Activated CD4-positive, alpha-beta T cell treated with anti-CD3 and anti-CD28 coated beads, Interleukin-2, amount 50 U/mL, for 48 hours (primary cell): Measurements from ENCODE around the gene ZNF724.
"Not testable (repeated sequence)": the region's sequence is repeated elsewhere in the genome, so short reads cannot be mapped to it uniquely, and the experiment has no call there.

Experiments
- DNase-seq, 2 experiments: peaks; one replicate each; pipeline ENCODE4 v3.0.0-alpha.2; 2020

The ZNF724 gene

DNA sequence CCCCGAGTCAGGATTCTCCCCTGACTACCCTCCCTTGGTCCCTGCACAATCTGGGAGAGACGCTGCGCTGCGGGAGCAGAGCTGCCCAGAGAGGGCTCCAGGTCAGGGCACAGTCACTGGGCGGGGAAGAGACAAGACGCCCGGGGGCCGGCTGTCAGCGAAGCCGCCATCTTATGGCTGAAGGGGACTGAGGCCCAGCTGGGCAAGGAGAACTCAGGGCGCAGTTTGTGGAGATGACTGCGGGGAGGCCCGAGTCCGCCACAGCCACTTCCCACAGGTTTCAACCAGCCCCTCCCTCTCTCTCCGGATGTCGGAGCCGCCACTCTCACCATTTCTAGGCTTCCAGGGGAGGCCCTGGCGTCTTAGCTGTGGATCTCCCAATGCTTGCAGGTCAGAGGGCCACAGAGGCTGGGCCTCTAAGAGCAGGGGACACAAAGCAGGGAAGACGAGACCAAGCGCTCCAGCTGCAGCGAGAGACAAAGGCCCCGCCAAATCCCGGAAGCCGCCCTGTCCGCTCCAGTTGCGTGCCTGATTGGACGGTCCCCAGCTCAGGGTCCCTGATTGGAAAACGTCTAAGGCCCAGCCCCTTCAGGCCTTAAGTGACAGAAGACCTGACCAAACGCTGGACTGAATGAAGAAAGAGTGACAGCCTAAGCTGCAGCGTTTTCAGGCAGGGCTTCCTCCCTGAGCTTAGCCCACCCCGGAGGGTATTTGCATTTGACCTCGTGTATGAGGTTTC lies at the start of gene ZNF724:
ZNF724 (minus strand) TSS at position 484 of the 739 bp plus-strand sequence; CDS start at position 332, 152 bp downstream.
- DNase-seq, result peak; percentile 85 to 91

- no peak for DNase-seq
Observed at GRCh38 chr19:23294141-23294540, 43.9 kb upstream of the ZNF724 start.

- DNase-seq, result not testable (repeated sequence)
Observed at GRCh38 chr19:23289966-23290365, 39.8 kb upstream of the ZNF724 start.

- no peak for DNase-seq
Observed at GRCh38 chr19:23287620-23288019, 37.4 kb upstream of the ZNF724 start.

DNA sequence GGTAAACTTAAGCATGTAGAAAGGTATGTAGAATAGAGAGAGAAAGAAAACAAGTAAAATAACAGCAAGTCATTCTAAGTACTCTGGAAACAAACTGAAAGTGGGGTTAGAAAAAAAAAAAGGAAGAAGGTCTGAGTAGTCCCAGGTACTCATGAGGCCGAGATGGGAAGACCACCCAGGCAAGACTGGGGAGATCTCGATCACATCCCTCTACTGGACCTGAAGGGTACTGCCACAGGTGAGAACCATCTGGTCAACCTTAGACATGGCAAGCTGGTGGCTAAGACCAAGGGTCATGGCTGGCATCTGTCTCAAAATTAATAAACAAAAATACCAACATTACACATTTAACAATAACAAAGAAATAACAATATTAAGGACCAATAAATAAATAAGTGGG lies 36.3 kb upstream of the ZNF724 start:
- DNase-seq, result no peak

DNA sequence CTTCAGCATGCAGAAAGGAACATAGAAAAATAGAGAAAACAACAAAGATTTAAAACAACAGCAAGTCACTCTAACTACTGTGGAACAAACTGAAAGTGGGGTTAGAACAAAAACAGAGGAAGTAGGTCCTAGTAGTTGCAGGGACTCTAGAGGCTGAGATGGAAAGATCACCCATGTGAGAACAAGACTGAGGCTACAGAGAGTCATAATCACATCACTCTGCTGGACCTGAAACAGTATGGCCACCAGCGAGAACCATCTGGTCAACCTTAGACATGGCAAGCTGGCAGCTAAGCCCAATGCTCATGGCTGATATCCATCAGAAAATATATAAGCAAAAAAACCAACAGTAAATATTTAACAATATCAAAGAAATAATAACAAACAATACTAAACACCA lies 35.8 kb upstream of the ZNF724 start:
- no peak for DNase-seq

- DNase-seq, result not testable (repeated sequence)
Observed at GRCh38 chr19:23285326-23285725, 35.1 kb upstream of the ZNF724 start.

- DNase-seq, result peak; percentile 65 to 74
Observed at GRCh38 chr19:23283925-23284324, 33.7 kb upstream of the ZNF724 start.

GRCh38 chr19:23281663-23282276 lies 31.6 kb upstream of the ZNF724 start:
- DNase-seq, result no peak

GRCh38 chr19:23278118-23278517 lies 27.9 kb upstream of the ZNF724 start:
- not testable (repeated sequence) for DNase-seq

DNA sequence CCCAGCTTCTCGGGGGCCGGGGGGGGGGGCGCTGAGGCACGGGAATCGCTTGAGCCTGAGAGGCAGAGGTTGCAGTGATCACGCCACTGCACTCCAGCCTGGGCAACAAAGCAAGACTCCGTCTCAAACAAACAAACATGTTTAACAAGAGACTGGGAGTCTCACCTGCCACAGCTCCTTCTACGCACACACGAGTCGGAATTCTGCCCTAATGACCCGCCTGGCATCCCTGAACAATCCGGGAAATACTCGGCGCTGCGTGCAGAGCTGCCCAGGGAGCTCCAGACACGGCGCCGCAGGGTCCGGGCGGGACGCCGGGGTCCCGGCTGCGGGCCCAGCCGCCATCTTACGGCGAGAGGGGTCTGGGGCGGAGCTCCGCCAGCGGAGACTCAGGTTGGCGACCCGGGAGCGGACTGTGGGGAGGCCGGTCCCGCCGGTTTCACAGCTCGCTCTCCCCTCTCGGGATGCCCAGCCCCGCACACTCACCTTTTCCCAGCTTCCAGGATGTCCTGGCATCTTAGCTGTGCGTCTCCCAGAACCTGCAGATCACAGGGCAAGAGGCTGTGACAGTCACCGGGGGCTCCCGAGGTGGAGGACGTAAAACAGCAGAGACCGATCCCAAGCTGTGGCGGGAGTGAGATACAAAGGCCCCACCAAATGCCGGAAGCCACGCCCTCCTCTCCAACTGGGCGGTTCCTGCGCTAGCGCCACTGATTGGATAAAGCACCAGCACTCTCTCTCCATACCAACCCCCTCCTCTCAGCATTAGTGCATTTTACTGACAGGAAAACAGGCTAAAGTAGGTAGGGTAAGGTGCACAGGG lies 23.6 kb upstream of the ZNF724 start:
- peak; percentile 96 for DNase-seq

DNA sequence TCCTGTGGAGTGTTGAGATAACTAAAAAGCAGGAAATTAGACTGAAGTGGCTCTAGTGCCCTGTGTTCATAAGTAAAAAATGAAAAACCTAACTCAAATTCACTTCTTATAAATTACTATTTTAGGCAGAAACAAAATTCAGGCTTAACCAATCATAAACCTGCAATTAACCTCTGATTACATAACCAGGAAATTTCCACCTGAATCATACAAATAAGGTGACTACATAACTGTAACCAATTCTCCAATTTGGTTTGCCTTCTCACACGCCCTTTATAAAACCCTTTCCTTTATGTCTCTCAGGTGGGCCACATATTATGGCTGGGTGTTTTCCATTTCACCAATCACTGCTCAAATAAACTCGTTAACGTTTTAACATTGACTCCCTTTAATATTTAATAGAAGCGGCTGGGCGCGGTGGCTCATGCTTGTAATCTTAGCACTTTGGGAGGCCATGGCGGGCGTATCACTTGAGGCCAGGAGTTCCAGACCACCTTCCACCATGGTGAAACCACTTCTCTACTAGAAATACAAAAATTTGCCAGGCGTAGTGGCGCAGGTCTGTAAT lies 22.9 kb upstream of the ZNF724 start:
- DNase-seq, result no peak

GRCh38 chr19:23263870-23264590 lies 13.8 kb upstream of the ZNF724 start:
- no peak for DNase-seq

- DNase-seq, result no peak
Observed at GRCh38 chr19:23263396-23263795, 13.2 kb upstream of the ZNF724 start.

- DNase-seq, result no peak
Observed at GRCh38 chr19:23262920-23263319, 12.7 kb upstream of the ZNF724 start.

- no peak for DNase-seq
Observed at GRCh38 chr19:23261496-23262020, 11.4 kb upstream of the ZNF724 start.

- DNase-seq, result no peak
Observed at GRCh38 chr19:23260956-23261355, 10.8 kb upstream of the ZNF724 start.

- no peak for DNase-seq
Observed at GRCh38 chr19:23259961-23260360, 9.8 kb upstream of the ZNF724 start.

GRCh38 chr19:23255700-23256099 lies 5.5 kb upstream of the ZNF724 start:
- no peak for DNase-seq

DNA sequence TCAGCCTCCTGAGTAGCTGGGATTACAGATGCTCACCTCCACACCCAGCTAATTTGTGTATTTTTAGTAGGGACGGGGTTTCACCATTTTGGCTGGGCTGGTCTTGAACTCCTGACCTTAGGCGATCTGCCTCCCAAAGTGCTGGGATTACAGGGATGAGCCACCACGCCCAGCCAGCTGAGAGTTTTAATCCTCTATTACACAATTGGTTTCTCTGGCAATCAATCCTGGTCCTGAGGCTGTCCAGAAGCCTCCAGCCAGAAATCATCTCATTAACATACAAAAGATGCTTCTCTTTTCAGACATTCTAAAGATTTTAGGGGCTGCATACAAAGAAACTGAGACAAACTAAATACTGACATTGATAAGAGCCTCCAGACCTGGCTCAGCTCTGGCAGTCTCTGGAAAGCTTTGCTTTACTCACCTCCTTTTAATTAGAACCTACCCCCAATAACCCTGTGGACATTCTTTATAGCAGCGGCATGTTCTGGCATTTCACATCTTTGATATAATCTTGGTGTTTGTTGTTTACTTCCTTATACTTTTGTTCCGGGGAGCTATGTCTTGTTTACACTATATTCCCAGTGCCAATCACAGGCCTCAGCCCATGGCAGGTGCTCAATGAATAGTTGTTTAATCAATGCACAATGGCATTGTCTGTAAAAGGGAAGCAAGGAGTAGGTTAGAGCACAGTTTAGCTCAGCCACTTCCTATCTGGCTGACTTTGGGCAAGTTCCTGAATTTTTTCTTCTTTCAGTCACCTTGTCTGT lies 4.1 kb upstream of the ZNF724 start:
- DNase-seq, result no peak

DNA sequence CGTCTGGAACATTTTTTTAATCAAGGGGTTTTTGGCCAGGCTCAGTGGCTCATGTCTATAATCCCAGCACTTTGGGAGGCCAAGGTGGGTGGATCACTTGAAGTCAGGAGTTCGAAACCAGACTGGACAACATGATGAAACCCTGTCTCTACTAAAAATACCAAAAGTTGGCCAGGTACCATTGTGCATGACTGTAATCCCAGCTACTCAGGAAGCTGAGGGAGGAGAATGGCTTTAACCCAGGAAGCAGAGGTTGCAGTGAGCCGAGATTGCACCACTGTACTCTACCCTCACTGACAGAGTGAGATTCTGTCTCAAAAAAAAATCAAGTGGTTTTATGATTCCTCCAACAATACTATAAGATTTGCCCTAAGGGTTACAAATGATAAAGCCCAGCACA lies 3.1 kb upstream of the ZNF724 start:
- not testable (repeated sequence) for DNase-seq

DNA sequence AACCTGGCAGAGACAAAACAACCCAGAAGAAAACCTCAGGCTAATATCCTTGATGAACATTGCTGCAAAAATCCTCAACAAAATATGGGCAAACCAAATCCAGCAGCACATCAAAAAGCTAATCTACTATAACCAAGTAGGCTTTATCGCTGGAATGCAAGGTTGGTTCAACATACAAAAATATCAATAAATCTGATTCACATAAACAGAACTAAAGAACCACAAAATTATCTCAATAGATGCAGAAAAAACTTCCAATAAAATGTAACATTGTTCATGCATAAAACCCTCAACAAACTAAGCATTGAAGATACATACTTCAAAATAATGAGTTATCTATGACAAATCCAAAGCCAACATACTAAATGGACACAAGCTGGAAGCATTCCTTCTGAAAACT lies 8.8 kb downstream of the ZNF724 start:
- DNase-seq, result no peak
